ENCODE results near the gene SMIM5.

SMIM5 gene

GRCh38 chr17:75605790-75606189 is 27.4 kb upstream of the SMIM5 start:
- DNase-seq (ENCODE audit: low spot score), result no peak
- TF ChIP-seq CTCF (IDR thresholded peaks at IDR 0.05; ENCODE audit: extremely low read depth, missing control alignments), result no peak

DNA sequence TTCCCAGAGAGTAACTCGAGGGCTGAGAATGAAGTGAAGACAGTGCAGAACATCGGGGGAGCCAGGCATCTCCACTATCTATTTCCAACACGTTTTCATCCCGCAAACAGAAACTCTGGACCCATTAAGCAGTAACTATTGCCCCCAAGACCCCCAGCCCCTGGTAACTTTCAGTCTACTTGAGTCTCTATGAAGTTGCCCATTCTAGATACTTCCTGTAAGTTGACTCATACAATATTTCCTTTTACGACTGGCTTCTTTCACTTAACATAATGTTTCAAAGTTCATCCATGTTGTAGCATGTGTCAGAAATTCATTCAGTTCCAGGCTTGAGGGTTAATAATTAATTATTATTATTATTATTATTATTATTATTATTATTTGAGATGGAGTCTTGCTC is 26.1 kb upstream of the SMIM5 start:
- DNase-seq (ENCODE audit: low spot score), result no peak
- TF ChIP-seq CTCF (IDR thresholded peaks at IDR 0.05; ENCODE audit: extremely low read depth, missing control alignments), result no peak

- no peak for TF ChIP-seq CTCF (IDR thresholded peaks at IDR 0.05; ENCODE audit: extremely low read depth, missing control alignments)
- DNase-seq (ENCODE audit: low spot score), result peak; percentile 61
Observed at GRCh38 chr17:75610103-75610984, 22.9 kb upstream of the SMIM5 start.

- no peak for DNase-seq (ENCODE audit: low spot score)
- TF ChIP-seq CTCF (IDR thresholded peaks at IDR 0.05; ENCODE audit: extremely low read depth, missing control alignments), result no peak
Observed at GRCh38 chr17:75611851-75612429, 21.3 kb upstream of the SMIM5 start.

DNA sequence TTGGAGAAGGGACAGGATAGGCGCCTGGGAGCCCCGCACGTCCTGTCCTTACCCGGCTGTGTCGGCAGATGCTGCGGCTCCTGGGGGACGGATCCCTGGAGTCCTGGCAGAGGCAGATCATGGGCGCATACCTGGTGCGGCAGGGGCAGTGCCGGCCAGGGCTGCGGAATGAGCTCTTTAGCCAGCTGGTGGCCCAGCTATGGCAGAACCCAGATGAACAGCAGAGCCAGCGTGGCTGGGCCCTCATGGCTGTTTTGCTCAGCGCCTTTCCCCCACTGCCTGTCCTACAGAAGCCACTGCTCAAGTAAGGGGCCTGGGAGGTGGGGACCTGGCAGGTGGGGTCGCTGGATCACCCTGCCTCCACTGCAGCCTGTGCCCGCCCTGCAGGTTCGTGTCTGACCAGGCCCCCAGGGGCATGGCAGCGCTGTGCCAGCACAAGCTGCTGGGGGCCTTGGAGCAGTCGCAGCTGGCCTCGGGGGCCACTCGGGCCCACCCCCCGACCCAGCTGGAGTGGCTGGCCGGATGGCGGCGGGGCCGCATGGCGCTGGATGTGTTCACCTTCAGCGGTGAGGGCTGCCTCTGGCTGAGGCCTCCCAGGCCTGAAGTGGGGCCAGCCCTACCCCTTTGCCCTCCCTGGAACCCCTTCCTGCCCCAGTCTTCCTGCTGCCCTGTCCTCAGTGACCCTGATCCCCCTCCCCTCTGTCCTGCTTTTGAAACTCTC is 20.2 kb upstream of the SMIM5 start:
- DNase-seq (ENCODE audit: low spot score), result no peak
- no peak for TF ChIP-seq CTCF (IDR thresholded peaks at IDR 0.05; ENCODE audit: extremely low read depth, missing control alignments)

- no peak for DNase-seq (ENCODE audit: low spot score)
- no peak for TF ChIP-seq CTCF (IDR thresholded peaks at IDR 0.05; ENCODE audit: extremely low read depth, missing control alignments)
Observed at GRCh38 chr17:75614006-75614405, 19.2 kb upstream of the SMIM5 start.
